ENCODE measurements around the gene MUC12. TPM values are rescaled to one million over a fixed set of nuclear protein-coding genes. Genes with fewer than 3 reads are reported as not detected.
A peak's percentile ranks its signal among the peaks of the same experiment; 100 is the strongest.

MUC12 gene
- total and polyA plus RNA-seq, 2 of the 13 experiments (the other 11 are each of a cell fraction or from before 2014, with no cell fraction given): not detected

GRCh38 chr7:101058355-101058754 lies 89.0 kb downstream of the MUC12 start:
- ATAC-seq: peak; percentile 59; the same call in 2 of the 3 replicates
- no peaks in the 10 kb centered on the region for H3K4me1 ChIP-seq (ENCODE audit: insufficient read depth, low read length)
- ChIA-PET POLR2A (interaction anchor here (0.6 kb wide), 1 partner anchor 32 kb away, joined by 4 read pairs; no protein-coding TSS in a partner anchor), CTCF (ENCODE audit: low intra/inter-chr PET ratio, low total read pairs) (interaction anchor here (2.8 to 3.1 kb wide), 2 partner anchors 92 to 161 kb away, joined by 28 to 45 read pairs; partner anchors contain the start of gene ACHE)
- H3K36me3 ChIP-seq (replicated peaks in 1 of 2; ENCODE audit: control insufficient read depth in 1 of 2, insufficient read depth in 2 of 2, low read length in 2 of 2): no peaks in the 10 kb centered on the region
- H2AFZ ChIP-seq (ENCODE audit: low read length): no peak overlapping the region
- no peak overlapping the region for H3K4me3 ChIP-seq (replicated peaks in 1 of 3; ENCODE audit: insufficient read depth in 1 of 3, low read depth in 2 of 3, low read length in 3 of 3)
- BruUV-seq (replicated peaks): no TSS peak
- in situ Hi-C loops (cut with HindIII; ENCODE audit: extremely low pct_ligation_motif_present, low pct_unique_long_range_greater_than_20kb) (loop anchor here (5.0 to 25.0 kb wide), 3 partner anchors 91 to 296 kb away; partner anchors contain the start of genes ACHE and MUC12), intact Hi-C loops (cut with micrococcal nuclease; ENCODE audit: unreplicated experiment) (no loop called here)
- H3K9ac ChIP-seq (ENCODE audit: insufficient read depth, low read depth, low read length): no peak overlapping the region
- no peak overlapping the region for H3K27ac ChIP-seq (ENCODE audit: extremely low read length, insufficient read depth, low read length)
- H4K20me1 ChIP-seq (ENCODE audit: insufficient read depth, low read length): 0 out of 2 replicates have a peak, but pooled peaks cover 3% of the 10 kb centered on the region
- no peaks in the 10 kb centered on the region for H3K79me2 ChIP-seq (ENCODE audit: insufficient read depth, low read length)
- peaks cover 0 to 11% of the 10 kb centered on the region in 2 experiments; a peak in 2 of 5 replicates for H3K27me3 ChIP-seq (ENCODE audit: control insufficient read depth in 1 of 2, insufficient read depth in 2 of 2, low read length in 2 of 2)
- H3K4me2 ChIP-seq (ENCODE audit: low read depth, low read length): no peak overlapping the region
- H3K9me3 ChIP-seq (ENCODE audit: low read length): no peaks in the 10 kb centered on the region
- FAIRE-seq: no peak
- 8% methylated on average over 9 of the region's 9 CpGs for WGBS (ENCODE audit: low lambda C conversion rate)
- peak; percentile 48 for DNase-seq (ENCODE audit: low spot score)
- TF ChIP-seq ZNF710 (CRISPR knock-in tag; IDR thresholded peaks at IDR 0.05; ENCODE audit: borderline replicate concordance) (no peak), ZNF839 (CRISPR knock-in tag; IDR thresholded peaks at IDR 0.05; ENCODE audit: borderline replicate concordance) (no peak), ZNF773 (CRISPR knock-in tag; IDR thresholded peaks at IDR 0.05; ENCODE audit: borderline replicate concordance) (peak; percentile 85; the same call in 1 of the 2 replicates), NFYC (CRISPR knock-in tag; IDR thresholded peaks at IDR 0.05) (peak; percentile 34; the same call in 1 of the 2 replicates), BORCS8-MEF2B (CRISPR knock-in tag; IDR thresholded peaks at IDR 0.05) (peak; percentile 91), KDM5B (CRISPR knock-in tag; IDR thresholded peaks at IDR 0.05; ENCODE audit: borderline replicate concordance) (no peak), ARNTL (CRISPR knock-in tag; IDR thresholded peaks at IDR 0.05) (0 out of 2 replicates have a peak, but pooled peaks have one; percentile 53), ZNF713 (CRISPR knock-in tag; IDR thresholded peaks at IDR 0.05) (no peak), ZNF274 (CRISPR knock-in tag; IDR thresholded peaks at IDR 0.05) (no peak), KDM3A (CRISPR knock-in tag; IDR thresholded peaks at IDR 0.05; ENCODE audit: low read depth) (peak; percentile 68; the same call in 1 of the 2 replicates), PHF8 (CRISPR knock-in tag; IDR thresholded peaks at IDR 0.05) (no peak), ZBTB38 (CRISPR knock-in tag; IDR thresholded peaks at IDR 0.05) (no peak), ZNF614 (CRISPR knock-in tag; IDR thresholded peaks at IDR 0.05; ENCODE audit: borderline replicate concordance) (peak; percentile 47; the same call in 1 of the 2 replicates), ZXDC (CRISPR knock-in tag; IDR thresholded peaks at IDR 0.05) (peak; percentile 80; the same call in 1 of the 2 replicates), ZMYM2 (CRISPR knock-in tag; IDR thresholded peaks at IDR 0.05) (no peak), ZNF350 (CRISPR knock-in tag; IDR thresholded peaks at IDR 0.05; ENCODE audit: borderline replicate concordance, low read depth) (no peak)
- TF ChIP-seq, protein P1, sequence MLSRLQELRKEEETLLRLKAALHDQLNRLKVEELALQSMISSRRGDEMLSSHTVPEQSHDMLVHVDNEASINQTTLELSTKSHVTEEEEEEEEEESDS (CRISPR knock-in tag; IDR thresholded peaks at IDR 0.05; ENCODE audit: borderline replicate concordance): no peak
- TF ChIP-seq, protein P2, sequence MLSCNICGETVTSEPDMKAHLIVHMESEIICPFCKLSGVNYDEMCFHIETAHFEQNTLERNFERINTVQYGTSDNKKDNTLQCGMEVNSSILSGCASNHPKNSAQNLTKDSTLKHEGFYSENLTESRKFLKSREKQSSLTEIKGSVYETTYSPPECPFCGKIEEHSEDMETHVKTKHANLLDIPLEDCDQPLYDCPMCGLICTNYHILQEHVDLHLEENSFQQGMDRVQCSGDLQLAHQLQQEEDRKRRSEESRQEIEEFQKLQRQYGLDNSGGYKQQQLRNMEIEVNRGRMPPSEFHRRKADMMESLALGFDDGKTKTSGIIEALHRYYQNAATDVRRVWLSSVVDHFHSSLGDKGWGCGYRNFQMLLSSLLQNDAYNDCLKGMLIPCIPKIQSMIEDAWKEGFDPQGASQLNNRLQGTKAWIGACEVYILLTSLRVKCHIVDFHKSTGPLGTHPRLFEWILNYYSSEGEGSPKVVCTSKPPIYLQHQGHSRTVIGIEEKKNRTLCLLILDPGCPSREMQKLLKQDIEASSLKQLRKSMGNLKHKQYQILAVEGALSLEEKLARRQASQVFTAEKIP (CRISPR knock-in tag; IDR thresholded peaks at IDR 0.05; ENCODE audit: borderline replicate concordance): no peak

Measured in HepG2 (cell line).